A549 treated with Mapracorat at 1 μM for 4 hours (cell line): ENCODE data around the gene SLC44A1. TPM values are rescaled to one million over a fixed set of nuclear protein-coding genes. Genes with fewer than 3 reads are reported as not detected.

Experiments used
- total RNA-seq: library from RNA; stranded (reverse); fragments of 200-300 nt; extraction: Qiagen RNA extraction; gene quantifications from 5 replicates; pipeline ENCODE4 v1.2.3, GENCODE V29; 2022

The SLC44A1 gene
- 20.8 to 34.6 TPM (median 31.1 TPM) in 5 replicates for total RNA-seq

GRCh38 chr9:105244003-105244733 lies at the start of gene SLC44A1:
SLC44A1 (plus strand) TSS chr9:105244651; CDS start chr9:105244869, 218 bp downstream.

GRCh38 chr9:105447814-105448812 lies 203.7 kb downstream of the SLC44A1 start, which contains the start of gene FSD1L:
FSD1L (plus strand) TSS chr9:105448034; CDS start chr9:105448221, 187 bp downstream.

Other genes with a start within 250 kb of the SLC44A1 start
- gene FSD1L, start 203.4 kb downstream of the SLC44A1 start, total RNA-seq = 3.3 to 4.9 TPM (median 4.1 TPM) in 5 replicates